Esophagus muscularis mucosa (tissue), 4 donors: Measurements from ENCODE around the gene MT1B.
"Not testable (repeated sequence)": the region's sequence is repeated elsewhere in the genome, so short reads cannot be mapped to it uniquely, and the experiment has no call there.

Source experiments
- CTCF ChIP-seq, 3 experiments: fragments of 200-600 bp in 2 of 3; fragments of 450-650 bp in 1 of 3; sonication (generic) in 2 of 3; IDR thresholded peaks; one replicate each; pipeline ENCODE4 v1.5.1; 2017 to 2019; ENCODE audit warnings: antibody characterized with exemption in 3 of 3, mild to moderate bottlenecking in 2 of 3, moderate library complexity in 1 of 3
- EP300 ChIP-seq: sonication (generic); formaldehyde crosslinking; IDR thresholded peaks from one replicate; pipeline ENCODE4 v1.6.1; 2017; ENCODE audit warnings: antibody characterized with exemption
- POLR2A ChIP-seq: fragments of 450-650 bp; IDR thresholded peaks from one replicate; pipeline ENCODE4 v1.6.1; 2017; ENCODE audit warnings: antibody characterized with exemption, moderate library complexity, mild to moderate bottlenecking, low read depth

GRCh38 chr16:56672171-56672570 is 20.5 kb downstream of the MT1B start:
- not testable (repeated sequence) for TF ChIP-seq CTCF (IDR thresholded peaks at IDR 0.05); POLR2A; EP300
